ENCODE measurements around the gene NPY4R.
"Not testable (repeated sequence)": the region's sequence is repeated elsewhere in the genome, so short reads cannot be mapped to it uniquely, and the experiment has no call there.

DNA sequence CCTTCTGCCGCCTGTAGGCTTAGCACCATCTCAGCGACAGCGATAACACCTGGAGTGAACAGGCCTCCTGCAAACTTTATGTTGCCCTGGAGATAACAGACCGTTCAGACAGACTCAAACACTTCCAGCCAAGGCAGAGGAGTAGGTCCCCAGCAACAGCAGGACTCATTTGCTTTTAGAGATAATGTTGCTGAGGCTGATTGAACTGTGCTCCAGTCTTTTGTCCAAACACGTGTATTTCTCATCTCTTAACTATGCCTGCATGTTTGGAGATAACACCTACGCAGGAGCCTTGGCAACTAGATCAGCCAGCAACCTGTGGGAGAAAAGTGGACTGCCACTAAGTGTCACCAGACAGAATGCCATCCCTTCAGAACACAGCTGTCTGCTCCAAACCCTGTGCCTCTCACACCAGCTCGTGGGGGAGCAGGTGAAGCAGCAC, 23.9 kb downstream of the NPY4R start:
- TF ChIP-seq CTCF (IDR thresholded peaks at IDR 0.05; ENCODE audit: poor library complexity, severe bottlenecking); RAD21 (conservative IDR thresholded peaks at IDR 0.05); SMC3 (conservative IDR thresholded peaks at IDR 0.05; ENCODE audit: poor library complexity); POLR2AphosphoS5 (IDR thresholded peaks at IDR 0.05); EP300 (conservative IDR thresholded peaks at IDR 0.05; ENCODE audit: poor library complexity, severe bottlenecking); EZH2 (IDR thresholded peaks at IDR 0.05; ENCODE audit: borderline replicate concordance, insufficient read depth, low read length, poor library complexity, severe bottlenecking); TAF1 (IDR thresholded peaks at IDR 0.05; ENCODE audit: low read depth): not testable (repeated sequence)
- TF ChIP-seq, protein P1, sequence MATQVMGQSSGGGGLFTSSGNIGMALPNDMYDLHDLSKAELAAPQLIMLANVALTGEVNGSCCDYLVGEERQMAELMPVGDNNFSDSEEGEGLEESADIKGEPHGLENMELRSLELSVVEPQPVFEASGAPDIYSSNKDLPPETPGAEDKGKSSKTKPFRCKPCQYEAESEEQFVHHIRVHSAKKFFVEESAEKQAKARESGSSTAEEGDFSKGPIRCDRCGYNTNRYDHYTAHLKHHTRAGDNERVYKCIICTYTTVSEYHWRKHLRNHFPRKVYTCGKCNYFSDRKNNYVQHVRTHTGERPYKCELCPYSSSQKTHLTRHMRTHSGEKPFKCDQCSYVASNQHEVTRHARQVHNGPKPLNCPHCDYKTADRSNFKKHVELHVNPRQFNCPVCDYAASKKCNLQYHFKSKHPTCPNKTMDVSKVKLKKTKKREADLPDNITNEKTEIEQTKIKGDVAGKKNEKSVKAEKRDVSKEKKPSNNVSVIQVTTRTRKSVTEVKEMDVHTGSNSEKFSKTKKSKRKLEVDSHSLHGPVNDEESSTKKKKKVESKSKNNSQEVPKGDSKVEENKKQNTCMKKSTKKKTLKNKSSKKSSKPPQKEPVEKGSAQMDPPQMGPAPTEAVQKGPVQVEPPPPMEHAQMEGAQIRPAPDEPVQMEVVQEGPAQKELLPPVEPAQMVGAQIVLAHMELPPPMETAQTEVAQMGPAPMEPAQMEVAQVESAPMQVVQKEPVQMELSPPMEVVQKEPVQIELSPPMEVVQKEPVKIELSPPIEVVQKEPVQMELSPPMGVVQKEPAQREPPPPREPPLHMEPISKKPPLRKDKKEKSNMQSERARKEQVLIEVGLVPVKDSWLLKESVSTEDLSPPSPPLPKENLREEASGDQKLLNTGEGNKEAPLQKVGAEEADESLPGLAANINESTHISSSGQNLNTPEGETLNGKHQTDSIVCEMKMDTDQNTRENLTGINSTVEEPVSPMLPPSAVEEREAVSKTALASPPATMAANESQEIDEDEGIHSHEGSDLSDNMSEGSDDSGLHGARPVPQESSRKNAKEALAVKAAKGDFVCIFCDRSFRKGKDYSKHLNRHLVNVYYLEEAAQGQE (IDR thresholded peaks at IDR 0.05; ENCODE audit: borderline replicate concordance): not testable (repeated sequence)

Data from neural cell (in vitro differentiated cells).